WTC11 (cell line): ENCODE results near the gene VIPAS39. TPM values are rescaled to one million over a fixed set of nuclear protein-coding genes. Genes with fewer than 3 reads are reported as not detected.

Experiments
- ATAC-seq: fragments of 200-7000 bp; cut with Tn5 transposase; 2 replicates; pipeline ENCODE4 v1.10.0; 2021; ENCODE audit warnings: mild to moderate bottlenecking, moderate library complexity
- CTCF ChIA-PET: fragments of 300-600 bp; sonication (Branson Sonifier 250); formaldehyde crosslinking; loops from one replicate; lab custom pipeline; 2021; ENCODE audit warnings: antibody characterized with exemption; lab: Charles Lee
- POLR2A ChIA-PET: fragments of 350-600 bp; sonication (Branson Sonifier 250); formaldehyde crosslinking; loops from one replicate; lab custom pipeline; 2021; ENCODE audit warnings: antibody characterized with exemption; lab: Charles Lee
- DNase-seq: peaks from one replicate; pipeline ENCODE4 v3.0.0; 2021; ENCODE audit warnings: low spot score
- H3K27ac Mint-ChIP-seq: 2 replicates; pipeline ENCODE4 v1.8.0; 2021; ENCODE audit warnings: mixed read lengths
- H3K27me3 Mint-ChIP-seq: 2 replicates; pipeline ENCODE4 v1.8.0; 2021; ENCODE audit warnings: low read depth, mild to moderate bottlenecking, moderate library complexity, mixed read lengths
- H3K36me3 Mint-ChIP-seq: 2 replicates; pipeline ENCODE4 v1.8.0; 2021; ENCODE audit warnings: mixed read lengths
- H3K4me1 Mint-ChIP-seq: 2 replicates; pipeline ENCODE4 v1.8.0; 2022; ENCODE audit warnings: mixed read lengths
- H3K4me3 Mint-ChIP-seq: 2 replicates; pipeline ENCODE4 v1.8.0; 2021; ENCODE audit warnings: mild to moderate bottlenecking, moderate library complexity, mixed read lengths
- H3K9me3 Mint-ChIP-seq: 2 replicates; pipeline ENCODE4 v1.8.0; 2021; ENCODE audit warnings: mixed read lengths
- ARID4B ChIP-seq: sonication (generic); formaldehyde crosslinking; IDR thresholded peaks from 2 replicates; pipeline ENCODE4 v1.8.0; 2023; ENCODE audit warnings: missing genetic modification reagents, mild to moderate bottlenecking, borderline replicate concordance
- ATF6 ChIP-seq: sonication (generic); formaldehyde crosslinking; IDR thresholded peaks from 2 replicates; pipeline ENCODE4 v1.8.1; 2023; ENCODE audit warnings: mild to moderate bottlenecking, missing genetic modification reagents
- CBFB ChIP-seq: sonication (generic); formaldehyde crosslinking; IDR thresholded peaks from 2 replicates; pipeline ENCODE4 v1.8.1; 2022; ENCODE audit warnings: mild to moderate bottlenecking, low read depth, missing genetic modification reagents
- E2F1 ChIP-seq: sonication (generic); formaldehyde crosslinking; IDR thresholded peaks from 2 replicates; pipeline ENCODE4 v1.8.0; 2022; ENCODE audit warnings: mild to moderate bottlenecking, missing genetic modification reagents
- E2F5 ChIP-seq: sonication (generic); formaldehyde crosslinking; IDR thresholded peaks from 2 replicates; pipeline ENCODE4 v1.8.1; 2022; ENCODE audit warnings: mild to moderate bottlenecking, moderate library complexity, missing genetic modification reagents
- FOXK1 ChIP-seq: sonication (generic); formaldehyde crosslinking; IDR thresholded peaks from 2 replicates; pipeline ENCODE4 v1.8.0; 2022; ENCODE audit warnings: mild to moderate bottlenecking, moderate library complexity, missing genetic modification reagents
- GTF2I ChIP-seq: fragments of 250-450 bp; sonication (Bioruptor Pico); conservative IDR thresholded peaks from 2 replicates; pipeline ENCODE4 v1.4.0; 2021; ENCODE audit warnings: mild to moderate bottlenecking
- NR3C1 ChIP-seq: sonication (generic); formaldehyde crosslinking; conservative IDR thresholded peaks from 2 replicates; pipeline ENCODE4 v1.8.1; 2023; ENCODE audit warnings: low read depth, mild to moderate bottlenecking, missing genetic modification reagents
- TEAD1 ChIP-seq: sonication (generic); formaldehyde crosslinking; IDR thresholded peaks from 2 replicates; pipeline ENCODE4 v1.8.0; 2022; ENCODE audit warnings: mild to moderate bottlenecking, missing genetic modification reagents
- TP53 ChIP-seq: sonication (generic); formaldehyde crosslinking; IDR thresholded peaks from 2 replicates; pipeline ENCODE4 v1.8.1; 2023; ENCODE audit warnings: mild to moderate bottlenecking, missing genetic modification reagents
- USF2 ChIP-seq: sonication (generic); formaldehyde crosslinking; IDR thresholded peaks from 2 replicates; pipeline ENCODE4 v1.8.1; 2023; ENCODE audit warnings: mild to moderate bottlenecking, missing genetic modification reagents, moderate library complexity
- ZBTB43 ChIP-seq: sonication (generic); formaldehyde crosslinking; IDR thresholded peaks from 2 replicates; pipeline ENCODE4 v1.8.1; 2023; ENCODE audit warnings: mild to moderate bottlenecking, missing genetic modification reagents
- ZNF138 ChIP-seq: sonication (generic); formaldehyde crosslinking; conservative IDR thresholded peaks from 2 replicates; pipeline ENCODE4 v1.8.1; 2022; ENCODE audit warnings: mild to moderate bottlenecking, moderate library complexity, missing genetic modification reagents
- ZNF219 ChIP-seq: sonication (generic); formaldehyde crosslinking; IDR thresholded peaks from 2 replicates; pipeline ENCODE4 v1.8.0; 2023; ENCODE audit warnings: missing genetic modification reagents, mild to moderate bottlenecking, borderline replicate concordance
- total RNA-seq: library from RNA; stranded (reverse); gene quantifications from 3 replicates; pipeline ENCODE4 v1.2.3, GENCODE V29; 2021
- TF ChIP-seq, protein P1 (sequence below): fragments of 250-450 bp; sonication (Bioruptor Pico); IDR thresholded peaks from 2 replicates; pipeline ENCODE4 v1.9.0; 2021; ENCODE audit warnings: mild to moderate bottlenecking
- TF ChIP-seq, protein P2 (sequence below): fragments of 250-450 bp; sonication (Bioruptor Pico); IDR thresholded peaks from 2 replicates; pipeline ENCODE4 v1.9.0; 2021; ENCODE audit warnings: mild to moderate bottlenecking
- TF ChIP-seq, protein P3 (sequence below): sonication (generic); formaldehyde crosslinking; IDR thresholded peaks from 2 replicates; pipeline ENCODE4 v1.8.1; 2023; ENCODE audit warnings: mild to moderate bottlenecking, missing genetic modification reagents, moderate library complexity

VIPAS39 gene
- total RNA-seq, 1 experiment from 2014 or later: 17.0 TPM

GRCh38 chr14:77455966-77456640 is 1.3 kb downstream of the VIPAS39 start (continued):
- TF ChIP-seq ARID4B (CRISPR knock-in tag) (no peak), NR3C1 (CRISPR knock-in tag) (no peak)
- TF ChIP-seq, all 79 proteins: peak for 0

DNA sequence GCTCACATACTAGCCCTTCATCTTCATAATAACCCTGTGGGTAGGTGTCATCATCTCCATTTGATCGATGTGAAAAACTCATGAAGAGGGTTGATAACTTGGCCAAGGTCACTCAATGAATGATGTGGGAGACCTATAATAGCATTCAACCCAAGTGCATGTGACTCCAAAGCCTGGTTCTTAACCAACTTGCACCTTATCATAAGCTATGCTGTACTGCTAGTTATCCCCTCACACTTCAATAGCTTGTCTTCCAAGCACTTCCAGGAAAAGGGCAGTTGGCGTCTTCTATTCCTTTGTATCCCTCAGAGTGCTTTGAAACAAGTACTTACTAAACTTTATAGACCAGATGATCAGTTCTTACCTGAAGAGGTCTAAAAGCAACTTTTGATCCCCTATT is 15.2 kb downstream of the VIPAS39 start:
- H3K4me3 Mint-ChIP-seq: no peak overlapping the region
- no peaks in the 10 kb centered on the region for H3K9me3 Mint-ChIP-seq
- no peaks in the 10 kb centered on the region for H3K4me1 Mint-ChIP-seq
- POLR2A ChIA-PET: no interaction called here
- ATAC-seq: no peak
- H3K27me3 Mint-ChIP-seq: no peaks in the 10 kb centered on the region
- CTCF ChIA-PET: no interaction called here
- no peak overlapping the region for H3K27ac Mint-ChIP-seq
- H3K36me3 Mint-ChIP-seq: peaks cover 29% of the 10 kb centered on the region
- TF ChIP-seq, protein P1, sequence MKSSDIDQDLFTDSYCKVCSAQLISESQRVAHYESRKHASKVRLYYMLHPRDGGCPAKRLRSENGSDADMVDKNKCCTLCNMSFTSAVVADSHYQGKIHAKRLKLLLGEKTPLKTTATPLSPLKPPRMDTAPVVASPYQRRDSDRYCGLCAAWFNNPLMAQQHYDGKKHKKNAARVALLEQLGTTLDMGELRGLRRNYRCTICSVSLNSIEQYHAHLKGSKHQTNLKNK: no peak
- TF ChIP-seq E2F5 (CRISPR knock-in tag) (no peak), ZNF219 (CRISPR knock-in tag) (no peak)
- TF ChIP-seq, all 79 proteins: peak for 0
- DNase-seq: no peak

DNA sequence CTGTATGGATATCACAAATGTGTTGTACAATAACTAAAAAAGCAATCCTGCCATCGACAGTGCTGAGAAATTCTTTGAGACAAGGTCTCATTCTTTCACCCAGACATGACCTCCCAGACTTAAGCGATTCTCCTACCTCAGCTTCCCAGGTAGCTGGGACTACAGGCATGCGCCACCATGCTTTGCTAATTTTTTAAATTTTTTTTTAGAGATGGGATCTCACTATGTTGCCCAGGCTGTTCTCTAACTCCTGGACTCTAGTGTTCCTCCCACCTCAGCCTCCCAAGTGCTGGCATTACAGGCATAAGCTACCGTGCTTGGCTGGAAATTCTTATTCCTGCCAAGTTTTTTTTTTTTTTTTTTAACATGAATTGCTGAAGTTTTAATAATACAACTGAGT is 17.5 kb downstream of the VIPAS39 start:
- H3K36me3 Mint-ChIP-seq: peaks cover 35% of the 10 kb centered on the region
- CTCF ChIA-PET: no interaction called here
- POLR2A ChIA-PET: no interaction called here
- H3K9me3 Mint-ChIP-seq: no peaks in the 10 kb centered on the region
- H3K27me3 Mint-ChIP-seq: no peaks in the 10 kb centered on the region
- ATAC-seq (no peak), DNase-seq (no peak)
- H3K4me1 Mint-ChIP-seq: no peaks in the 10 kb centered on the region
- H3K27ac Mint-ChIP-seq: no peak overlapping the region
- H3K4me3 Mint-ChIP-seq: no peak overlapping the region
- TF ChIP-seq ZNF138 (CRISPR knock-in tag) (no peak), TEAD1 (CRISPR knock-in tag) (no peak), GTF2I (CRISPR knock-in tag) (no peak), CBFB (CRISPR knock-in tag) (no peak), E2F1 (CRISPR knock-in tag) (no peak), FOXK1 (no peak), ZNF219 (CRISPR knock-in tag) (no peak), USF2 (no peak), ATF6 (CRISPR knock-in tag) (no peak), TP53 (CRISPR knock-in tag) (no peak), ZBTB43 (CRISPR knock-in tag) (no peak)
- TF ChIP-seq, protein P2, sequence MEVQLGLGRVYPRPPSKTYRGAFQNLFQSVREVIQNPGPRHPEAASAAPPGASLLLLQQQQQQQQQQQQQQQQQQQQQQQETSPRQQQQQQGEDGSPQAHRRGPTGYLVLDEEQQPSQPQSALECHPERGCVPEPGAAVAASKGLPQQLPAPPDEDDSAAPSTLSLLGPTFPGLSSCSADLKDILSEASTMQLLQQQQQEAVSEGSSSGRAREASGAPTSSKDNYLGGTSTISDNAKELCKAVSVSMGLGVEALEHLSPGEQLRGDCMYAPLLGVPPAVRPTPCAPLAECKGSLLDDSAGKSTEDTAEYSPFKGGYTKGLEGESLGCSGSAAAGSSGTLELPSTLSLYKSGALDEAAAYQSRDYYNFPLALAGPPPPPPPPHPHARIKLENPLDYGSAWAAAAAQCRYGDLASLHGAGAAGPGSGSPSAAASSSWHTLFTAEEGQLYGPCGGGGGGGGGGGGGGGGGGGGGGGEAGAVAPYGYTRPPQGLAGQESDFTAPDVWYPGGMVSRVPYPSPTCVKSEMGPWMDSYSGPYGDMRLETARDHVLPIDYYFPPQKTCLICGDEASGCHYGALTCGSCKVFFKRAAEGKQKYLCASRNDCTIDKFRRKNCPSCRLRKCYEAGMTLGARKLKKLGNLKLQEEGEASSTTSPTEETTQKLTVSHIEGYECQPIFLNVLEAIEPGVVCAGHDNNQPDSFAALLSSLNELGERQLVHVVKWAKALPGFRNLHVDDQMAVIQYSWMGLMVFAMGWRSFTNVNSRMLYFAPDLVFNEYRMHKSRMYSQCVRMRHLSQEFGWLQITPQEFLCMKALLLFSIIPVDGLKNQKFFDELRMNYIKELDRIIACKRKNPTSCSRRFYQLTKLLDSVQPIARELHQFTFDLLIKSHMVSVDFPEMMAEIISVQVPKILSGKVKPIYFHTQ: no peak
- TF ChIP-seq, protein P3, sequence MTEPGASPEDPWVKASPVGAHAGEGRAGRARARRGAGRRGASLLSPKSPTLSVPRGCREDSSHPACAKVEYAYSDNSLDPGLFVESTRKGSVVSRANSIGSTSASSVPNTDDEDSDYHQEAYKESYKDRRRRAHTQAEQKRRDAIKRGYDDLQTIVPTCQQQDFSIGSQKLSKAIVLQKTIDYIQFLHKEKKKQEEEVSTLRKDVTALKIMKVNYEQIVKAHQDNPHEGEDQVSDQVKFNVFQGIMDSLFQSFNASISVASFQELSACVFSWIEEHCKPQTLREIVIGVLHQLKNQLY (CRISPR knock-in tag): no peak
